GM19438 (cell line): Measurements from ENCODE around the gene SH3PXD2A.
"Not testable (repeated sequence)": the region's sequence is repeated elsewhere in the genome, so short reads cannot be mapped to it uniquely, and the experiment has no call there.

Experiments
- ATAC-seq: cut with Tn5 transposase; IDR thresholded peaks from one replicate; pipeline ENCODE4 v1.9.1; 2021; ENCODE audit warnings: low read depth; ENCODE audit not compliant: unreplicated experiment

SH3PXD2A gene

DNA sequence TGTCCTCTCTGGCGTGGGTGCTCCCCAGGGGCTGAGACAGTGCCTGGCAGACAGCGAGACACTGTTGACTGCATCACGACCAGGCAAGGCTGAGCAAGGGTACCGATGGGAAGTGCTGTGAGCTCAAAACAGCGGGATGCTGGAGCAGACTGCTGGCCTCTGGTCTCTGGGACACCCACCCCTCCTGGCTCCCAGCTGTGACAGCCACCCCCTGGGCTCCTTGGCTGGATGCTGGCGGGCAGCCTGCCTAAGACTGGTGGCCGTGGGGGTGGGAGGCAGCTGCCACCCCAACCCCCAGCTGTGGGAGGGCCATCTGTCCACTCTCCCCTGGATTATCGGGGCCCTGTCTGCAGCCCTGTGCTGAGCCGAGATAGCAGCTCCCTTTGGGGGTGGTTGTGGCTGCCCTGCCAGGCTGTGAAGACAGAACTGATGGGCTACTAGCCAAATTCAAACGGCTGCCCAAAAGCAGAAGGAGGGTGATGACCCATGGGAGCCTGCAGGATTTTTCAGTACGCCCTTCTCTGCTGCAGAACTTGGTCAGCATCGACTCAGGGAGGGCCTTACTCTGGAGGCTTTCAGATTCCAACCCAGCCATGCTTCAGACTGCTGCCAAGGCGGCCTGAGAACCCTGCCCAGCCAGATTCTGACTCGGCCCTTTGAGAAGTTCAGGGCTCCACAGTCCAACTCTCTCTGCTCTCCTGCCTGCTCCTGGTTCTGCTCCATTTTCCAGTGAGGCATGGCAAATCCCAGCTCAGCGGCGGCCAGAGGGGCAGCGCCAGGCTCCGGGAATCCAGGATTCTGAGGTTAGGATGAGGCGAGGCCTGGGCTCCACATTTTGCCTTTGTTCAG is 236.6 kb downstream of the SH3PXD2A start:
- ATAC-seq = no peak

- ATAC-seq = no peak
These were observed 237.6 kb downstream of the SH3PXD2A start for GRCh38 chr10:103617602-103618385.

GRCh38 chr10:103616705-103617601 is 238.4 kb downstream of the SH3PXD2A start:
- no peak for ATAC-seq

DNA sequence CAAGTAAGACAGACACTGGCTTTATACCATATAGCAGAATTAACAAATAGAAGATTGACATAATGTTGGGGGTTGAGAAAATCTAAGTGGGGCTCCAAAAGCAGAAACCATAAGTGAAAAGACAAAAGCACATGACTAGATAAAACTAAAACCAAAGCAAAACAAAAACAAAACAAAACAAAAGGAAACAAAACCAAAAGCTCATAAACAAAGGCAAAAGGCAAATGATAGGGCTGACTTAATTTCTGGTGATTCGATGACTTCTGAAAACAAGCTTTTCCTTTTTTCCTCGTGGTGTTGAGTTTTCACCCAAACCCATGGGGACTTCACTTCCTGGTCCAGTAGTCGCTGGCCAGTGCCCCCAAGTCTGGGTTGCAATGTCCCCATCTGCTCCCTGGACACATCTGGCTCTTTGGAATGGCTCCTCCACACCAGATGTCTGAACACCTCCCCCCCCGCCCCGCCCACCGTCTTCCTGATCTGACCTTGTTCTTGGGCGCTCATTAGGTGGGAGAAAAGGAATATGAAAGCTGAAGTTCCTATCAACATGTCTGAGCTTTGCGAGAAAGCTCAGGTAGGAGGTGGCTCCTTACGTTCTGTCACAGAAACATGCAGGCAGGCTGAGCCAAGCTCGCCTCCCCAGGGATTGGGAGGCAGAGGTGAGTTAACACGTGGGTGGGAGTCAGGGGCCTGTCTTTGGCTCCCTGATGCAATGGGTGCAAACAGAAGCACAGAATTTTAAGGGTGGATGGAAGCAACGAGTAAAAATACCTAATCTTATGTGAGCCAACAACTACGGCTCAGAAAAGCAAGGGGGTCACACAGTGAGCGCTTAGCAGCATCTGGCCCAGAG is 240.8 kb downstream of the SH3PXD2A start:
- no peak for ATAC-seq

DNA sequence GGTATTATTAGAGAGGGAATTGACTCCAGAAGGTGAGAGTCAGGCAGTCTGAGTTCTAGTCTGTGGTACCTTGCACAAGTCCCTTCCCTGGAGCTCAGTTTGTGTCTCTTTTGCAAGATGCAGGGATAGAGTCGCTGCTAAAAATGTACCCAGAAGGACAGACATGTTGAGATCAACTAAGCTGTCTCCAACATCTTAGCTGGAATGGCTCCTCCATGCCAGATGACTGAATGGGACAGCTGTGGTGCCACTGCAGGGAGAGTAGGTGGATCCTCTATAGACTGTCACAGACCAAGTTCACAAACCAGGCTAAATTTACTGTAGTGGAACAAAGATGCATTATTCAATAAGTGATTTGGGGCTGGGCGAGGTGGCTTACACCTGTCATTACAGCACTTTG is 241.8 kb downstream of the SH3PXD2A start:
- no peak for ATAC-seq

GRCh38 chr10:103612462-103613365 is 242.7 kb downstream of the SH3PXD2A start:
- ATAC-seq = no peak

- ATAC-seq = no peak
These were observed 244.4 kb downstream of the SH3PXD2A start for GRCh38 chr10:103610921-103611511.

- no peak for ATAC-seq
These were observed 245.3 kb downstream of the SH3PXD2A start for GRCh38 chr10:103610083-103610472.

DNA sequence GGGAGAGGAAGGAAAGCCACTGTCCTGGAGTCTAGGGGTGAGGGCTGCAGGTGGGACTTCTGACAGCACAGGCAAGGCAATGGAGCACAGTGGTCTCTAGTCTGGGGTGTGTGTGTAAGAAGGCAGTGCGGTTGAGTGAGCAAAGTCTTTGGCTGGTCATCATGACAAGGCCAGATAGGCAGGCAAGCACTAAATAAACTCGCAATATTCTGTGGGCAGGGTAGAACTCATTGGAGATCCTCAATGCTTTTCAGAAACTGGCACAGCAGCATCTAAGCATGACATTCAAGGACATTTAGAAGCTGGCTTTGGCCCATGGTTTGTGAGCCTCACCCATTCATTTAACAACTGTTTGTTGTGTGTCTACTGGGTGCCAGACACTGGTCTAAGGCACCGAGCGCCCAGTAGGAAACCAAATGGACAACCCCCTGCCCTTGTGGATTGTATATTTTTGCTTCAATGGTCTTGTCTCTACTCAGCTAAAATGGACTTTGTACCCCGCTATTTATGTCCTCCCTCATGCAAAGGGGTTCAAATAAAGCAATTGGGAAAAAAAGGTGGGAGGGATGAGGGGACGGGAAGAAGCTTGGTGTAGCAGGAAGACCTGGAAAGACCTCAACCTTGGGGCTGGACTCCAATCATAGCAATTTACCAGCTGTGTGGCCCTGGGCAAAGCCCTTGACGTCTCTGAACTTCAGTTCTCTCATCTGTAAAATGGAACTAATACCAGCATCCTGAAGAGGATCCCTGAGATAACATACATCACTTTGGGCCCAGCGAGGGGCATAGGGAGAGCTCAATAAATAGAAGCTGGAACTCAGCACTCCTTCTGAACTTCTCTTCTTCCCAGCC is 245.9 kb downstream of the SH3PXD2A start:
- no peak for ATAC-seq

DNA sequence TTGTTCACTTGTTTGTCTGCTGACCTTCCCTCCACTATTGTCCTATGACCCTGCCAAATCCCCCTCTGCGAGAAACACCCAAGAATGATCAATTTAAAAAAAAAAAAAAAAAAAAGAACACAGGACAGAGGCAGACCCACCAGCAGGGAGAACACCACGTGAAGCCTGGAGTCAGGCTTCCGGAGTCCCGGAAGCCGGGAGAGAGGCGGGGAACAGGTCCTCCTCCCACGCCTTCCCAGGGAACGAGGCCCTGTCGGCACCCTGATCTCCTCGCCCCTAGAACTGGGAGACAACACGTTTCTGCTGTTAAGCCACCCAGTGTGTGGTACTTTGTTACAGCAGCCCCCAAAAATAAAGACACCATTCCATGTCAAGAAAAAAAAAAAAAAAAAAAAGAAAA is 247.3 kb downstream of the SH3PXD2A start:
- not testable (repeated sequence) for ATAC-seq

DNA sequence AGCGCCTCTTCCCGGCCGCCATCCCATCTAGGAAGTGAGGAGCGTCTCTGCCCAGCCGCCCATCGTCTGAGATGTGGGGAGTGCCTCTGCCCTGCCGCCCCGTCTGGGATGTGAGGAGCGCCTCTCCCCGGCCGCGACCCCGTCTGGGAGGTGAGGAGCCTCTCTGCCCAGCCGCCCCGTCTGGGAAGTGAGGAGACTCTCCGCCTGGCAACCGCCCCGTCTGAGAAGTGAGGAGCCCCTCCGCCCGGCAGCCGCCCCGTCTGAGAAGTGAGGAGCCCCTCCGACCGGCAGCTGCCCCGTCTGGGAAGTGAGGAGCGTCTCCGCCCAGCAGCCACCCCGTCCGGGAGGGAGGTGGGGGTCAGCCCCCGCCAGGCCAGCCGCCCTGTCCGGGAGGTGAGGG is 248.3 kb downstream of the SH3PXD2A start:
- ATAC-seq = not testable (repeated sequence)

GRCh38 chr10:103606097-103606438 is 249.3 kb downstream of the SH3PXD2A start:
- not testable (repeated sequence) for ATAC-seq

DNA sequence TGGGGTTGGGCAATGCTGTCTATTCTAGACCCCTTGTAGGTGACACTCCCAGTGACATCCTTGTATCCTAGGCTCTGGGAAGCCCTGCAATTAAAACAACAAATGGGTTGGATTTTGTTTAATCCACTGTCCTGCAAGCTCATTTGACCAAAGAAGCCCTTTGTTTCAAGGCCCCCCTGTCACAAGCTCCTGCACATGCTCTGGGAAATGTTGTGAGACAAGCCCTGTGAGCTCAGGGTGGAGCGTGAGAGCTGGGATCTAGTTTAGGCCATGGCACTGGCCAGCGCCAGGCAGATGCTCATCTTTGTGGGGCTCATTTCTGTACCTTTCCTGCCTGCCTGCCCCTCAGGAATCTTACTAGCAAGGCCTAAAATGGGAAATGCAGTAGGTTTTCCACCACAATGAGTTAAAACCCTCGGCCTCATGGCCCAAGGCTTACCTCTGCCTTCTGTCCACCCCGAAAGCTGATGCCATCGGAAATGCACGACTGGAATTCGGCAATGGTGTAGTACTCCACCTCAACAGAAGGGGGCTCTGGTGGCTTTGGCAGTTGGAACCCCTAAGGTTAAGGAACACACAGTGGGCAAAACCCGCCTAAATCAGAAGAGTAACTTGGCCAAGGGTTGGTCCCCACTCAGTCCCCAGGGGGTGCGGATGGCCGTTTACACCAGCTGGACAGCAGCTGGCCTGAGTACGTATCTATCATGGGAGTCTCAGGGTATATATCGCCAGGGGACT is 249.8 kb downstream of the SH3PXD2A start:
- ATAC-seq = no peak

- ATAC-seq = no peak
These were observed 252.0 kb downstream of the SH3PXD2A start for GRCh38 chr10:103603382-103603781.

DNA sequence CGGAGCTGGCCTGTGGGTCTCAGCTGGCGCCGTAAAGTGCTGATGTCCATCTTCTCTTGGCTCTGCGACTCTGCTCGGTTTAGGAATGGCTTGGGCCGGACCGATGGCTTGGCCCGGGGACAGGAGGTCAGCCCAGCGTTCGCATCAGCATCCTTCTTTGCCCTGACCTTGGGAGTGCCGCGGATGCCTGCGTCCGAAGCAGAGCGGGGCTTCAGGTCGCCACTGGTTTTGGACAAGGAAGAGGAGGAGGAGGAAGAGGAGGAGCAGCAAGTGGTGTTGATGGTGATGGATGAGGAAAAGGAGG is 252.6 kb downstream of the SH3PXD2A start:
- ATAC-seq = no peak

GRCh38 chr10:103602028-103602851 is 253.1 kb downstream of the SH3PXD2A start:
- ATAC-seq = no peak
